Measurements from ENCODE around the gene ACTL6B. TPM values are rescaled to one million over a fixed set of nuclear protein-coding genes. Genes with fewer than 3 reads are reported as not detected.

Gene ACTL6B
- total and polyA plus RNA-seq, 2 donors (not counting 3 experiments of a cell fraction or from before 2014, with no cell fraction given): not detected

- POLR2A ChIA-PET: interaction anchor here (0.5 to 1.3 kb wide), 3 partner anchors 36 to 245 kb away, joined by 3 to 14 read pairs (median 4); partner anchors contain the start of genes FBXO24 and LRCH4
These were observed 17.2 kb upstream of the ACTL6B start, which contains the start of gene GNB2 for GRCh38 chr7:100673302-100673941. GNB2 (plus strand) TSS chr7:100673740; CDS start chr7:100676266, 2,526 bp downstream.

More at GRCh38 chr7:100673302-100673941, 17.2 kb upstream of the ACTL6B start, which contains the start of gene GNB2:
- Histone ChIP-seq H3K4me1 (ENCODE audit: control insufficient read depth, extremely low read depth, insufficient read depth, low read length) (peaks cover 4% of the 10 kb centered on the region), H3K36me3 (ENCODE audit: control insufficient read depth in 2 of 2, extremely low read depth in 1 of 2, insufficient read depth in 2 of 2, low read length in 2 of 2) (peaks cover 6 to 20% of the 10 kb centered on the region in 2 experiments), H3K4me2 (ENCODE audit: insufficient read depth, low read length) (peak within 1 kb of the TSS; percentile 74), H3K27ac (ENCODE audit: insufficient read depth, low read depth, low read length) (peak within 1 kb of the TSS; percentile 89), H3K9me1 (replicated peaks; ENCODE audit: control insufficient read depth, extremely low read depth, insufficient read depth, low read length) (no peaks in the 10 kb centered on the region), H3K9ac (replicated peaks; ENCODE audit: extremely low read depth, insufficient read depth, low read length) (peak within 1 kb of the TSS; percentile 93), H3K79me2 (ENCODE audit: control insufficient read depth, insufficient read depth, low read length) (peaks cover 28% of the 10 kb centered on the region), H4K20me1 (replicated peaks; ENCODE audit: control insufficient read depth, extremely low read depth, insufficient read depth, low read length) (no peaks in the 10 kb centered on the region), H3K9me3 (replicated peaks; ENCODE audit: control insufficient read depth, insufficient read depth, low read length) (no peaks in the 10 kb centered on the region), H3K4me3 (replicated peaks in 1 of 3; ENCODE audit: insufficient read depth in 1 of 3, low read depth in 1 of 3, low read length in 3 of 3) (peak within 1 kb of the TSS; percentile 70 to 88 (median 86)), H2AFZ (ENCODE audit: low read depth, low read length) (peak within 1 kb of the TSS; percentile 73), H3K27me3 (ENCODE audit: control insufficient read depth in 2 of 2, insufficient read depth in 2 of 2, low read length in 2 of 2) (peaks cover 2 to 5% of the 10 kb centered on the region in 2 experiments)
- intact Hi-C loops (cut with micrococcal nuclease) (loop anchor here (1.0 kb wide), 7 partner anchors 17 to 87 kb away; partner anchors contain the start of genes ACTL6B, FBXO24, LRCH4 and MOSPD3), dilution Hi-C loops (cut with MboI; ENCODE audit: extremely low pct_ligation_motif_present, low sequenced_read_pairs) (no loop called here)
- CTCF ChIA-PET: interaction anchor here (1.0 to 1.7 kb wide), 8 partner anchors 32 to 204 kb away, joined by 3 to 13 read pairs (median 4); partner anchors contain the start of genes FBXO24, LRCH4, MOSPD3 and POP7
- no TSS peak for BruUV-seq (replicated peaks)
- FAIRE-seq (peak; percentile 99), DNase-seq (ENCODE audit: low read depth, low spot score) (peak; percentile 99)
- peak; percentile 86 for TF ChIP-seq POLR2AphosphoS5 (IDR thresholded peaks at IDR 0.05; ENCODE audit: insufficient read depth, low read depth, low read length)
- TF ChIP-seq JUN (IDR thresholded peaks at IDR 0.05; ENCODE audit: borderline replicate concordance, insufficient read depth, insufficient read length, low read depth): no peak
- TF ChIP-seq GATA2 (IDR thresholded peaks at IDR 0.05; ENCODE audit: insufficient read depth, insufficient read length, low read depth, low read length): no peak
- TF ChIP-seq, protein P1, sequence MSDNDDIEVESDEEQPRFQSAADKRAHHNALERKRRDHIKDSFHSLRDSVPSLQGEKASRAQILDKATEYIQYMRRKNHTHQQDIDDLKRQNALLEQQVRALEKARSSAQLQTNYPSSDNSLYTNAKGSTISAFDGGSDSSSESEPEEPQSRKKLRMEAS (IDR thresholded peaks at IDR 0.05; ENCODE audit: insufficient read depth, insufficient read length): peak; percentile 85
- TF ChIP-seq CTCF (IDR thresholded peaks at IDR 0.05; ENCODE audit: extremely low read depth in 1 of 2, insufficient read depth in 1 of 2, low read depth in 1 of 2, low read length in 2 of 2): no peak
- TF ChIP-seq POLR2A (IDR thresholded peaks at IDR 0.05; ENCODE audit: low read depth, low read length): peak; percentile 51
- TF ChIP-seq FOS (IDR thresholded peaks at IDR 0.05; ENCODE audit: borderline replicate concordance, insufficient read depth, low read length): no peak
- TF ChIP-seq MYC (IDR thresholded peaks at IDR 0.05; ENCODE audit: low read depth, low read length): peak; percentile 8
- TF ChIP-seq EZH2 (IDR thresholded peaks at IDR 0.05; ENCODE audit: borderline replicate concordance, low read depth, low read length, severe bottlenecking): no peak
